HL-60 (cell line): ENCODE results near the gene MIAT.

Experiments
- DNase-seq, 2 experiments: peaks; one replicate each; pipeline ENCODE4 v3.0.0-alpha.2; 2010 to 2020; ENCODE audit warnings: low read depth in 1 of 2, low spot score in 1 of 2
- H3K27ac ChIP-seq: fragments of 250-450 bp; sonication (Bioruptor Pico); replicated peaks from 2 replicates; pipeline ENCODE4 v1.5.1; 2020; ENCODE audit warnings: mild to moderate bottlenecking, moderate library complexity
- H3K27me3 ChIP-seq: fragments of 250-450 bp; sonication (Bioruptor Pico); 2 replicates; pipeline ENCODE4 v1.5.1; 2021; ENCODE audit warnings: mild to moderate bottlenecking, moderate library complexity; ENCODE audit not compliant: insufficient read depth, poor library complexity, severe bottlenecking
- H3K4me3 ChIP-seq: replicated peaks from 2 replicates; pipeline ENCODE4 v1.5.1; 2011; ENCODE audit warnings: mild to moderate bottlenecking, control low read depth, low read length; ENCODE audit not compliant: insufficient read depth
- CTCF ChIP-seq: IDR thresholded peaks from one replicate; pipeline ENCODE4 v1.5.1; 2011; ENCODE audit warnings: low read length, control low read depth, inconsistent platforms; ENCODE audit not compliant: insufficient read depth
- GABPA ChIP-seq: IDR thresholded peaks from 2 replicates; pipeline ENCODE4 v1.6.1; 2012; ENCODE audit warnings: low read depth
- POLR2AphosphoS5 ChIP-seq: IDR thresholded peaks from 2 replicates; pipeline ENCODE4 v1.6.1; 2012; ENCODE audit warnings: low read depth
- REST ChIP-seq: IDR thresholded peaks from 2 replicates; pipeline ENCODE4 v1.6.1; 2012; ENCODE audit warnings: low read depth; ENCODE audit not compliant: insufficient replicate concordance
- SPI1 ChIP-seq: IDR thresholded peaks from 2 replicates; pipeline ENCODE4 v1.6.1; 2012; ENCODE audit warnings: low read depth, mild to moderate bottlenecking, borderline replicate concordance

The MIAT gene

GRCh38 chr22:26620197-26620596 lies 37.2 kb upstream of the MIAT start:
- no peaks in the 10 kb centered on the region for H3K27me3 ChIP-seq
- no peak for DNase-seq
- TF ChIP-seq SPI1 (no peak), CTCF (no peak), POLR2AphosphoS5 (no peak), REST (no peak), GABPA (no peak)
- no peak overlapping the region for H3K4me3 ChIP-seq
- no peak overlapping the region for H3K27ac ChIP-seq

- Histone ChIP-seq H3K27ac (no peak within 1 kb of the TSS), H3K27me3 (no peaks in the 10 kb centered on the region), H3K4me3 (no peak within 1 kb of the TSS)
- DNase-seq, result no peak
- TF ChIP-seq REST (no peak), GABPA (no peak), CTCF (no peak), POLR2AphosphoS5 (no peak), SPI1 (no peak)
Measured at GRCh38 chr22:26621663-26622062, 35.7 kb upstream of the MIAT start, which contains the start of gene CRYBA4. CRYBA4 (plus strand) TSS chr22:26621963; CDS start chr22:26622597, 634 bp downstream.

- Histone ChIP-seq H3K27me3 (no peaks in the 10 kb centered on the region), H3K27ac (no peak overlapping the region), H3K4me3 (no peak overlapping the region)
- TF ChIP-seq SPI1 (no peak), GABPA (no peak), POLR2AphosphoS5 (no peak), REST (no peak), CTCF (no peak)
- DNase-seq, result no peak
Measured at GRCh38 chr22:26623984-26624383, 33.4 kb upstream of the MIAT start.
